GM18951 (cell line): ENCODE data around the gene RERE.
A peak's percentile ranks its signal among the peaks of the same experiment; 100 is the strongest.
"Not testable (repeated sequence)": the region's sequence is repeated elsewhere in the genome, so short reads cannot be mapped to it uniquely, and the experiment has no call there.

Experiments
- POLR2A ChIP-seq: IDR thresholded peaks from 4 replicates; pipeline ENCODE4 v1.6.1; 2011; ENCODE audit warnings: mild to moderate bottlenecking; ENCODE audit not compliant: insufficient read length, insufficient read depth; ENCODE audit errors: extremely low read depth
- in situ Hi-C: fragments of 300-500 bp; cut with MboI; formaldehyde crosslinking; loops from one replicate; pipeline ENCODE4 v1.12.0; 2022; ENCODE audit warnings: low sequenced_read_pairs, mixed read lengths, inconsistent platforms; ENCODE audit not compliant: unreplicated experiment

Gene RERE

DNA sequence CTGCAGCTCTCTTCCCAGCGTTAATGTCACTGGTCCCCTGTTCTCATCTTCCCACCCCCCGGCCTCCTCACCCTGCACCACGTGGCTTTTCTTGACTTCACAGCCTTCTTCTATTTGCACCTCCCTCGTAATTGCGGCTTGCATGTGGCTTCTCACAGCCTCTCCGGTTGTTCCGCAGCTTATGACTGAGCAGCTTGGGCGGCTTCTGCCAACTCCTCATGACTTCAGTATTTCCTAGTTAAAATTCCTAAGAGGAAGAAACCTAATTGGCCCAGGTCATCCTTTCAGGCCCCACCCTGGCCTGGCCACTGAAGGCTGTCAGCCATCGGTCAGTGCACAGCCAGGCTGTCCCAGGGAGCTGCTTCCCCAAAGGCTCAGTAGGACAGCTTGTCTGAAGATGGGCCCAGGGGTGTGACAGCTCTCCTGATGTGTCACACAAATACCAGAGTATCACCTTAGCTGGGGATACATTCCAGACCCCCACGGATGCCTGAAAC is 8.6 kb upstream of the RERE start:
- TF ChIP-seq POLR2A: no peak
- in situ Hi-C loops: loop anchor here (10.0 to 25.0 kb wide), 2 partner anchors 261 to 814 kb away; no protein-coding TSS in a partner anchor

DNA sequence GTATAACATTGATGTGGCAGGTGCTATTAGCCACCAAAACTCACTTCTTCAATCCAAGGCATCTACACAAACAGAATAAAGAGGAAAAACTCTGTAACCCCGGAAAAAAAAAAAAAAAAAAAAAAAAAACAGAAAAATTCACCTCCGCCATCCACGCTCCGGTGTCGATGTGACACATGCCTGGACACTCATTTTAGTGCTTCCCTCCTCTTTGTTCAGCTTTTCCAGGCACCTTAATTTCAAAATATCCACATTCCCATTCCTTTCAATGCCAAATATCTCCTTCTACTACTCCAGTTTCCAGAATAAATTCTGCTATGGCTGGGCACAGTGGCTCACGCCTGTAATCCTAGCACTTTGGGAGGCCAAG is 5.8 kb upstream of the RERE start:
- TF ChIP-seq POLR2A: no peak
- in situ Hi-C loops: loop anchor here (10.0 kb wide), 1 partner anchor 258 kb away; no protein-coding TSS in a partner anchor

DNA sequence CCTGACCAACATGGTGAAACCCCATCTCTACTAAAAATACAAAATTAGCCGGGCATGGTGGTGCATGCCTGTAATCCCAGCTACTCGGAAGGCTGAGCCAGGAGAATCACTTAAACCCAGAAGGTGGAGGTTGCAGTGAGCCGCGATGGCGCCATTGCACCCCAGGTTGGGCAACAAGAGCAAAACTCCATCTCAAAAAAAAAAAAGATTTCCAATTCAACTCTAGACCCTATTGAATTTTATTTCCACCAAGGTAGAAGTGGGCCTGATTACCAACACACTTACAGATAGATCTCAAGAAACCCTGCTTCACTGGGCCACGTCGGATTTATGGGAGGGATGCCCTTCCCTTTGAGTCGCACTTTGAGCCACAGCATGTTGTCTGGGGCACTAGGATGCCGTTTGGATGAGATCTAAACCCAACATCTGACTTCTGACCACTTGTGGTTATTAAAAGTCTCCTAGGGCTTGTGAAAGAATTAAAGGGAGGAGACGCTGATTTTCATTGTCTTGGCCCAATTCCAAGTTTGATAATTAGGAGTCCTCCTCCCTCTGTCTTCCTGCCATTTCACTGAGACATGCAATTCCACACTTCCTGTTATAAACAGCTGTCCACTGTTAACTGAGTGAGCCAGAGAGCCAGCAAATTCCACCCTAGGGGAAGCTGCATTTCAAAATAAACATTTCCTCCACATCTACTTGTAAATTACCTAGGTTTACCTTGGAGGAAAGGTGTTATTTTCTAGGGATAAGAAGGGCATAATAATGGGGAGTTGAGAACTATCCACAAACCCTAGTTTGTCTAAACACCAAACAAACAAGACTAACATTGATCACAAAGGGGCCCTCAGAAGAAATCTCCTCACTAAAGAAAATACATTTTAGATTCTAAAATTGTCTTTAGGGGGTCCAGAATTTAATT is 5.2 kb upstream of the RERE start:
- no peak for TF ChIP-seq POLR2A
- in situ Hi-C loops: loop anchor here (10.0 kb wide), 1 partner anchor 258 kb away; no protein-coding TSS in a partner anchor

DNA sequence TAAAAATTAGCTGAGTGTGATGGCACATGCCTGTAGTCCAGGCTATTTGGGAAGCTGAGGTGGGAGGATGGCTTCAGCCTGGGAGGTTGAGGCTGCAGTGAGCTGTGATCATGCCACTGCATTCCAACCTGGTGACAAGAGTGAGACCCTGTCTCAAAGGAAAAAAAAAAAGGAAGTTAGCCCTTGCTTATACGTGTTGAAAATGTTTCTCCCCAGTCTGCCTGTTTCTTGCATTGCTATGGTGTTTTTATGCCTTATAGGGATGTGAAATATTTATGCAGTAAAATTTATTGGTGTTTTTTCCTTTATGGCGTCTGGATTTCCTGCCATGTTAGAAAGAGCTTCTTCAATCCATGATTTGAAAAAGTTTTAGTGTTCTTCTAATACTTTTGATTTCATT is 3.6 kb upstream of the RERE start:
- in situ Hi-C loops: loop anchor here (10.0 kb wide), 1 partner anchor 256 kb away; no protein-coding TSS in a partner anchor
- no peak for TF ChIP-seq POLR2A

DNA sequence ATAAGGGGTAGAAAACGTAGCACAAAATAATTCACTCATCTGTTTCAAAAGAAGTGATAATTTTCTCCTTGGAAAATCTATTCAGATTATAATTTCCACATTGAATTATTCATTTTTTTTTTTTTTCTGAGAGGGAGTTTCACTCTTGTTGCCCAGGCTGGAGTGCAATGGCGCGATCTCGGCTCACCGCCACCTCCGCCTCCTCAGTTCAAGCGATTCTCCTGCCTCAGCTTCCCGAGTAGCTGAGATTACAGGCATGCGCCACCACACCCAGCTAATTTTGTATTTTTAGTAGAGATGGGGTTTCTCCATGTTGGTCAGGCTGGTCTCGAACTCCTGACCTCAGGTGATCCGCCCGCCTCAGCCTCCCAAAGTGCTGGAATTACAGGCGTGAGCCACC is 1.3 kb upstream of the RERE start:
- in situ Hi-C loops: not testable (repeated sequence)

DNA sequence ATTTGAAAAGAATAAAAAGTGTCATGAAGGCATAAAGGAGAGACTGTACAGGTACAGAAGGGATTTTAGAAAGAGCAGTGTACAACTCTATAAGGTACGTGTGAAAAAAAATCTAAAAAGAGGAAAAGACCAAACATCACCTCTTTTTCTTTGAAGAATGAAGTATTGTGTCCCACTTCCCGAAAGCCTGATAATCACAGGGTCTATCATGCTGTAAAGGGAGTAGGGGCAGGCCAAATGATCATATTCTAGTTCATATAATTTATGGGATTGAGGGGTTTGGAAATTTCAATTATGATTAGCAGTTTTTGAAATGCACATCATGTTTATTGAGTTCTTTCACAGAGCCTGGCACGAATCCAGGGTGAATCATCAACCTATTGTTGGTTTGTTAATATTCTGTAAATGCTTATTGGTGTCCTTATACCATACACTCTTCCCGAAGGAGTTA is 910 bp upstream of the RERE start:
- in situ Hi-C loops: no loop called here
- TF ChIP-seq POLR2A: no peak

DNA sequence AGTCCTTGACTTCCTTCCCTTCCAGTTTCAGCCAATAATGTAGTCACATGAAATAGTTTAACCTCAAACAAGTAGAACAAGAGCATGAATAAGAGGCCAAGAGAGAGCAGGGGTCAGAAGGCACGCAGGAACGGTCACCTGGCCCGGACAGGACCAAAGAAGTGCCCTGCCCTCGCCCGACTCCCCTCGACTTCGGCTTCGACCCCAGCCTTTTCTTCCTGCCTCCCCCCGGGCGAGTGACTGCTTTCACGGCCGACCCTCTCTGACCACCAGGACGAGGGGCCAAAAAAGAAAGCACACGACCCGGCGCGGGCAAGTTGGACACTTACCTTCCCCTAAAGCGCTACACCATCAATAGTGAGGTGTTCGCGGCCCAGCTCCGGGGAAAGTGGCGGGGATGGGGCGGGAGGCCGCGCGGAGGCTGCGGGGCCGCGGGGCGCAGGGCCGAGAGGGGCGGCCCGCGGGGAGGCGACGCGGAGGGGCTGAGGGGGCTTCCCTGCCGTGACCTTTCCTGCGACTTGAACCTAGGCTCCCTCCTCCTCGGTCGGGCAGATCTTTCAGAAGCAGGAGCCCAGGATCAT is 519 bp downstream of the RERE start:
- in situ Hi-C loops: no loop called here
- peak; percentile 17 for TF ChIP-seq POLR2A

DNA sequence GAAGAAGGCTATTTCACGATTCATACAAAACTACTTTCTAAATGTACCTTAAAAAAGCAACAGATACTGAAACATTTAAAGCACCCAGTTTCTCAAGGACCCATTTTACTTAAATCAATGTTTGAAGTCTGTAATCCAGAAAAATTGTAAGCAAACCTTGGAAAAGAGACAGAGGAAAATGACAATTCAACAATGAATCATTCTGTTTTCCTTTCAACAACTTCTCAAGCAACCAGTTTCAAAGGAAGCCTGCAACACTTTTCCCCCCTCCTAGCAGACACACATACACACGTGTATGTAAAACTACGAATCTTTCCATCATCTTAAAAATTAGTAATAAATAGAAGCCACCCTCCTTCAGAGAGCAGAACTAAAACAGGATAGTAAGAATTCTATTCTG is 1.2 kb downstream of the RERE start:
- no peak for TF ChIP-seq POLR2A
- in situ Hi-C loops: no loop called here

DNA sequence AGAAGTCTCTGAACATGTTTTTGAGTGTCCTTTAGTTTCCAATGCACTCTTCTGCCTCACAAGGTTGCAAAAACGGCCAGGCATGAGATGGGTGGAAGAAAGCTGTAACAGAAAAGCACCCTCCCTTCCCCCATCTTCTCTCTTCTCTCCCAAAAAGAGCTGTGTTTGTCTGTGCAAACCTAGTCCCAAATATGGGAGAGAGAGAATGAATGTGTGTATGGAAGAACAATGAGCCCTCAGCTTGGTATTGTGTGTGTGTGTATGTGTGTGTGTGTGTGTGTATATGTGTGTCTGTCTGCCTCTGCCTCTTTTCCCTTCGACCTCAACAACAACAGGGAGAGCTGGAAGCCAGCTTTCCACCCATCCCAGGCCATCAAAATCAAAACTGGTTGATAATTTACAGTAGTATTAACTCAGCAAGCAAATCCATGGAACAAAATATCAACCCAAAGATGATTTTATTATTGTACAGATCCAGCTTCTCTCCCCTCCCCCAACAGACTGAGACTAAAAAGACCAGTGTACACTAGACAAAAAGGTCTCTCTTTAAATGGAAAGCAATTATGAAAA is 1.8 kb downstream of the RERE start:
- in situ Hi-C loops: no loop called here
- no peak for TF ChIP-seq POLR2A

DNA sequence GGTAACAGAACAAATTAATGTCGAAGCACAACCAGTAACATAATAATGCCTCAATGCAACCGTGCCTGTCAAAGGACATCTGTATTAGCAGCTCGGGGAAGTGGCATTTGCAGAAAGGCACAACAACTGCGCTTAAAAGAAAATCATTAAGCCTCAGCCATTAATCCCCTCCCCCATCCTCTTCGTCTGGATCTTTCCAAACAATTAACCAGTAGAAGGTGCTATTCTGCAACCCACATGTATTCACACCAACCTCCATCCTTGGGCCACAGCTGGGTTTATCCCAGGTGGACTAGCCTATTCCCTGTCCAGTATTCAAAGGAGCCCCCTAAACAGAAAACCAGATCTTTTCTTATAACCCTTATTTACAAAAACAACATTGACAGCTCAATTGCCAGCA is 2.6 kb downstream of the RERE start:
- TF ChIP-seq POLR2A: no peak
- in situ Hi-C loops: no loop called here

DNA sequence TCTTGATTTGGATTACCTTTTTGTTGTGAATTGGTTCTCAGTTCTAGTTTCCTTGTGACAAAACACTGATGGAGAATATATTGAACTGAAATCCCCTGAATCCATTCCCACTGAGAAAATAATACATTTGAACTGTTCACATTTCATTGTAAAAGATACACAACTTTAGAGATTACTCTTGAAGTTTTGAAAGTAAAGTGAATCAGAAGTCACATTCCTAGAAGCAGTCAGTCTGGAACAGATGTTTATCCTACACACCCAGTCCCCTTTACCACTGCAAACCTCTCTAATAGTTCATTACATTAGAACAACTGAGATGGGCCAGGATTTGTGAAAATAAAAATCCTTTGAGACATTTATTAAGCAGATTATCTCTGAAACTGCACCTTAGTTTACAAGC is 3.4 kb downstream of the RERE start:
- TF ChIP-seq POLR2A: no peak
- in situ Hi-C loops: no loop called here

DNA sequence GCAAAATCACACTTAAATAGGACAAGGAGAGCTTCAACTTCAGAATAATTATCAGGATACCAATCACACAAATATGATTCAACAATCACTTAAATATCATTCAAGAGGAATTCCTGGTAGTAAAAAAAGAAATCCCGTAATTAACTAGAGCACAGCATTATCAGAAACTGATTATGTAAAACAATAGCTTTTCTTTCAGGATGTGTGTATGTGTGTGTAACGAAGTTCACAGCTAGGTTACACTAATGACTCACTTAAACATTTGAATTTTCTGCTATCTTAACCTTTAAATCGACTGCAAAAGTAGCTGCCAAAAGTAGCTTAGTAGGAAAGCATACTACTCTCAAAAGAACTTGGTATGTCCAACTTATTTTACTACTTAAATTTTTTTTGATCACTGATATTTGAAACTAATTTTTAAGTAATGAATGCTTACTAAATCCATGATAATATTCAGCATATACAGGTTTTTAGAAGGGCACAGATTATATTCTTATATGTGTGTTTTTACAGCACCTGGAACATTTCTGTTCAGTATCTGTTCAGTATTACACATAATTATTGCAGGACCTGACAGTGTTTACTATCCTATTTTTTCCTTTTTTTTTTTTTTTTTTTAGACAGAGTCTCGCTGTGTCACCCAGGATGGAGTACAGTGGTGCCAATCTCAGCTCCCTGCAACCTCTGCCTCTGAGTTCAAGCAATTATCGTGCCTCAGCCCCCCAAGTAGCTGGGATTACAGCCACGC is 4.2 kb downstream of the RERE start:
- TF ChIP-seq POLR2A: no peak
- in situ Hi-C loops: no loop called here

DNA sequence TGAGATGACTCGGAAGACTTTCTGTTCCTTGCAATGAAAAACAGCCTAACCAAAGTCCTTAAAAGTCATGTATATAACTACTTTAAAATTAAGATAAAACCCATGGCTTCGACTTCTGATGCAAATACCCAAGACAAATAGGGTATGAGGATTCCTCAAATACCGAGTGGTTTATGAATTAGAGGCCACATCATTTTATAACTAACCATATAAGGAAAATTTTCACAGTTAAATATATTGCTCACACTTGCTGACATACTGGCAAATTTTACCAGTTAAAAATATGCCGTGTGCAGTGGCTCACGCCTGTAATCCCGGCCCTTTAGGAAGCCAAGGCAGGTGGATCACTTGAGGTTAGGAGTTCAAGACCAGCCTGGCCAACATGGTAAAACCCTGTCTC is 5.4 kb downstream of the RERE start:
- no peak for TF ChIP-seq POLR2A
- in situ Hi-C loops: no loop called here
